K562 (cell line): Measurements from ENCODE around the gene CDC14B. TPM values are rescaled to one million over a fixed set of nuclear protein-coding genes. Genes with fewer than 3 reads are reported as not detected.

Experiments
- ATAC-seq: fragments of 200-7000 bp; cut with Tn5 transposase; 3 replicates; pipeline ENCODE4 v1.9.1; 2020; ENCODE audit warnings: moderate library complexity
- BruUV-seq: library from RNA; stranded (reverse); fragments of 400-500 nt; replicated peaks from 2 replicates; lab custom pipeline; 2021; lab: Mats Ljungman, UMichigan
- CTCF ChIA-PET: fragments of 300-600 bp; formaldehyde crosslinking; extraction: SDS; loops from one replicate; lab custom pipeline; 2021; ENCODE audit warnings: low intra/inter-chr PET ratio; lab: Yijun Ruan, JAX
- POLR2A ChIA-PET: fragments of 300-600, 350-650 bp; sonication (Branson Sonifier 250); formaldehyde crosslinking; extraction: SDS; loops from one replicate; lab custom pipeline; 2021; ENCODE audit warnings: antibody characterized with exemption, inconsistent platforms; lab: Yijun Ruan, JAX
- DNase-seq, 4 experiments: peaks; one replicate each; pipeline versions ENCODE4 v3.0.0 to v3.0.0-alpha.2; 2011 to 2018; ENCODE audit warnings: low spot score in 3 of 4, mixed read lengths in 3 of 4; ENCODE audit errors: extremely low read depth in 1 of 4
- FAIRE-seq: peaks from 2 replicates; lab custom pipeline; 2011; peaks lifted over from hg19 to GRCh38; lab: Jason Lieb, UNC
- H2AFZ ChIP-seq: 2 replicates; pipeline ENCODE4 v1.6.0; 2011; ENCODE audit warnings: low read depth, low read length, control low read depth, inconsistent platforms
- H3K27ac ChIP-seq: fragments of 200-600 bp; 3 replicates; pipeline ENCODE4 v1.8.0; 2011; ENCODE audit warnings: low read depth, mild to moderate bottlenecking, control low read depth, inconsistent platforms, low read length, moderate library complexity, mixed read lengths; ENCODE audit errors: extremely low read depth
- H3K27me3 ChIP-seq, 2 experiments: fragments of 300-600 bp in 1 of 2; 2 replicates in 1 of 2; 3 replicates in 1 of 2; pipeline versions ENCODE4 v1.6.0 to v1.8.0; 2011; ENCODE audit warnings: inconsistent platforms in 2 of 2, low read length in 2 of 2, mild to moderate bottlenecking in 1 of 2, mixed read lengths in 1 of 2, moderate library complexity in 1 of 2; ENCODE audit not compliant: control insufficient read depth in 2 of 2, insufficient read depth in 2 of 2
- H3K36me3 ChIP-seq: fragments of 300-600 bp; 3 replicates; pipeline ENCODE4 v1.8.0; 2011; ENCODE audit warnings: mild to moderate bottlenecking, low read length, inconsistent platforms; ENCODE audit not compliant: control insufficient read depth, insufficient read depth
- H3K4me1 ChIP-seq, 2 experiments: fragments of 200-600 bp in 1 of 2; replicated peaks in 1 of 2; 2 replicates in 1 of 2; 3 replicates in 1 of 2; pipeline versions ENCODE4 v1.5.1 to v1.8.0; 2011; ENCODE audit warnings: inconsistent platforms in 2 of 2, low read length in 2 of 2, mild to moderate bottlenecking in 1 of 2, mixed read lengths in 1 of 2, moderate library complexity in 1 of 2; ENCODE audit not compliant: control insufficient read depth in 2 of 2, insufficient read depth in 2 of 2
- H3K4me2 ChIP-seq: 2 replicates; pipeline ENCODE4 v1.6.1; 2011; ENCODE audit warnings: low read length, control low read depth, inconsistent platforms, mixed read lengths; ENCODE audit not compliant: insufficient read depth
- H3K4me3 ChIP-seq: fragments of 200-600 bp; sonication (generic), shearing (Covaris generic); 2 replicates; pipeline ENCODE4 v1.5.1; 2016; ENCODE audit warnings: control low read depth, inconsistent platforms
- H3K79me2 ChIP-seq: fragments of 200-600 bp; 3 replicates; pipeline ENCODE4 v1.8.0; 2011; ENCODE audit warnings: low read length, inconsistent platforms; ENCODE audit not compliant: control insufficient read depth, insufficient read depth
- H3K9ac ChIP-seq, 2 experiments: 2 replicates each; pipeline versions ENCODE4 v1.6.0 to v1.6.1; 2011; ENCODE audit warnings: low read depth in 2 of 2, low read length in 2 of 2, control low read depth in 1 of 2, inconsistent platforms in 1 of 2, mild to moderate bottlenecking in 1 of 2, mixed read lengths in 1 of 2; ENCODE audit not compliant: insufficient read depth in 1 of 2
- H3K9me1 ChIP-seq: one replicate; pipeline ENCODE4 v1.6.0; 2011; ENCODE audit warnings: inconsistent platforms, mild to moderate bottlenecking, low read length, moderate library complexity; ENCODE audit not compliant: control insufficient read depth, insufficient read depth
- H3K9me3 ChIP-seq: replicated peaks from 2 replicates; pipeline ENCODE4 v1.5.1; 2011; ENCODE audit warnings: low read depth, low read length, inconsistent platforms; ENCODE audit not compliant: control insufficient read depth, insufficient read depth
- H4K20me1 ChIP-seq: replicated peaks from 2 replicates; pipeline ENCODE4 v1.6.1; 2011; ENCODE audit warnings: low read length, inconsistent platforms, mixed read lengths; ENCODE audit not compliant: control insufficient read depth, insufficient read depth
- AFF4 ChIP-seq: sonication (generic); formaldehyde crosslinking; IDR thresholded peaks from 2 replicates; pipeline ENCODE4 v1.8.0; 2023; ENCODE audit warnings: mild to moderate bottlenecking, missing genetic modification reagents
- BHLHE40 ChIP-seq: IDR thresholded peaks from 2 replicates; pipeline ENCODE4 v1.6.1; 2011; ENCODE audit warnings: low read length, improper control_type of control experiment
- BMI1 ChIP-seq: fragments of 150-350 bp; IDR thresholded peaks from 2 replicates; pipeline ENCODE4 v1.6.1; 2014; ENCODE audit warnings: low read length
- BRD4 ChIP-seq: fragments of 200-600 bp; sonication (generic); IDR thresholded peaks from 2 replicates; pipeline ENCODE4 v1.6.1; 2017; ENCODE audit warnings: inconsistent platforms
- EP400 ChIP-seq: fragments of 450-650 bp; IDR thresholded peaks from 2 replicates; pipeline ENCODE4 v1.6.1; 2017; ENCODE audit warnings: antibody characterized with exemption, mild to moderate bottlenecking, moderate library complexity
- ESRRA ChIP-seq: fragments of 450-650 bp; IDR thresholded peaks from 2 replicates; pipeline ENCODE4 v1.6.1; 2014; ENCODE audit warnings: low read depth, mild to moderate bottlenecking, moderate library complexity, borderline replicate concordance
- HDAC1 ChIP-seq, 2 experiments: fragments of 450-650 bp; IDR thresholded peaks; 2 replicates each; pipeline ENCODE4 v1.6.1; 2016 to 2017; ENCODE audit warnings: inconsistent platforms in 1 of 2, mild to moderate bottlenecking in 1 of 2, moderate library complexity in 1 of 2
- JUND ChIP-seq, 2 experiments: IDR thresholded peaks; 2 replicates in 1 of 2; 3 replicates in 1 of 2; pipeline ENCODE4 v1.6.1; 2011; ENCODE audit warnings: borderline replicate concordance in 2 of 2, low read depth in 2 of 2, low read length in 2 of 2, improper control_type of control experiment in 1 of 2, missing biosample characterization in 1 of 2, missing genetic modification characterization in 1 of 2, missing genetic modification reagents in 1 of 2
- KAT2B ChIP-seq: IDR thresholded peaks from one replicate; pipeline ENCODE4 v1.6.1; 2012; ENCODE audit warnings: low read depth, mild to moderate bottlenecking, control low read depth, inconsistent platforms, low read length, moderate library complexity
- MAFF ChIP-seq: IDR thresholded peaks from 2 replicates; pipeline ENCODE4 v1.6.1; 2012; ENCODE audit warnings: low read length, improper control_type of control experiment
- MYC ChIP-seq, 2 experiments: fragments of 250-450 bp in 1 of 2; sonication (Bioruptor Pico) in 1 of 2; IDR thresholded peaks; 2 replicates each; pipeline versions ENCODE4 v1.5.1 to v1.6.1; 2012 to 2021; ENCODE audit warnings: low read depth in 2 of 2, borderline replicate concordance in 1 of 2, improper control_type of control experiment in 1 of 2, low read length in 1 of 2, mild to moderate bottlenecking in 1 of 2, moderate library complexity in 1 of 2
- NFIX ChIP-seq: fragments of 250-450 bp; sonication (Bioruptor Pico); IDR thresholded peaks from 2 replicates; pipeline ENCODE4 v1.4.0; 2020; ENCODE audit warnings: low read depth, mild to moderate bottlenecking, moderate library complexity
- PREB ChIP-seq: sonication (generic); formaldehyde crosslinking; IDR thresholded peaks from 2 replicates; pipeline ENCODE4 v1.8.1; 2023; ENCODE audit warnings: mild to moderate bottlenecking, missing genetic modification reagents
- TCF7 ChIP-seq: sonication (generic); IDR thresholded peaks from 2 replicates; pipeline ENCODE4 v1.6.1; 2016; ENCODE audit warnings: antibody characterized with exemption, borderline replicate concordance
- THRAP3 ChIP-seq: fragments of 450-650 bp; IDR thresholded peaks from 2 replicates; pipeline ENCODE4 v1.6.1; 2016; ENCODE audit warnings: mild to moderate bottlenecking, inconsistent platforms, borderline replicate concordance
- XRCC4 ChIP-seq: IDR thresholded peaks from one replicate; pipeline ENCODE4 v1.6.1; 2011; ENCODE audit not compliant: insufficient read depth, insufficient read length; ENCODE audit errors: extremely low read depth
- ZNF75A ChIP-seq: fragments of 450-650 bp; formaldehyde crosslinking; IDR thresholded peaks from 2 replicates; pipeline ENCODE4 v1.4.0; 2020; ENCODE audit warnings: mild to moderate bottlenecking
- WGBS: fragments of 100-300 bp; shearing (Covaris generic); methylation state at CpG from one replicate; pipeline ENCODE4 v1.1.6; 2016; ENCODE audit warnings: low coverage, mixed read lengths; ENCODE audit not compliant: insufficient coverage; ENCODE audit errors: missing lambda C conversion rate; 5-methylcytosine and 5-hydroxymethylcytosine counted together
- in situ Hi-C: fragments of 300-500 bp; cut with MboI; formaldehyde crosslinking; loops from 4 replicates; pipeline ENCODE4 v1.15.0; 2018; ENCODE audit warnings: inconsistent platforms, mixed read lengths
- intact Hi-C: fragments of 100-400 bp; cut with micrococcal nuclease; formaldehyde crosslinking; loops from 2 replicates; pipeline ENCODE4 v1.14.2; 2022
- polyA plus RNA-seq, 8 experiments: library from polyadenylated mRNA; depleted of rRNA in 4 of 8; stranded (reverse) in 5 of 8; unstranded in 3 of 8; fragments of >200 nt; fragmentation: Nextera tagmentation in 2 of 8; fragmentation: Illumina TruSeq in 1 of 8; extraction: Ambion mirVana in 2 of 8; extraction: Trizol in 1 of 8; gene quantifications; 2 replicates each; pipeline versions ENCODE4 v1.2.1 to v1.2.3, GENCODE V29; 2011 to 2014; ENCODE audit warnings: inconsistent platforms in 1 of 8, missing spikeins in 1 of 8
- total RNA-seq, 7 experiments: library from RNA; depleted of rRNA in 6 of 7; stranded (reverse); fragments of >200 nt in 6 of 7; fragmentation: Illumina TruSeq in 2 of 7; extraction: Trizol in 2 of 7; gene quantifications; 2 replicates each; pipeline versions ENCODE4 v1.2.1 to v1.2.3, GENCODE V29; 2011 to 2021; ENCODE audit warnings: low replicate concordance in 1 of 7

Gene CDC14B
- total and polyA plus RNA-seq, 9 of the 15 experiments (the other 6 are each of a cell fraction or from before 2014, with no cell fraction given), result 1.4 to 6.0 (median 3.8) TPM

- no peaks in the 10 kb centered on the region for H3K9me1 ChIP-seq
- intact Hi-C loops (loop anchor here (10.0 kb wide), 1 partner anchor 61 kb away; no protein-coding TSS in a partner anchor), in situ Hi-C loops (loop anchor here (25.0 kb wide), 1 partner anchor 218 kb away; no protein-coding TSS in a partner anchor)
- peak within 1 kb of the TSS; percentile 91 for H3K4me2 ChIP-seq
- no peaks in the 10 kb centered on the region for H4K20me1 ChIP-seq
- H3K9me3 ChIP-seq, result no peaks in the 10 kb centered on the region
- H3K4me3 ChIP-seq, result peak within 1 kb of the TSS; percentile 70
- 1% methylated on average over 26 of the region's 57 CpGs for WGBS
- H3K27ac ChIP-seq, result peak within 1 kb of the TSS; percentile 76
- DNase-seq (peak; percentile 84 to 87 (median 86)), FAIRE-seq (no peak), ATAC-seq (peak; percentile 90)
- peak within 1 kb of the TSS; percentile 95 for H2AFZ ChIP-seq
- H3K27me3 ChIP-seq, result no peaks in the 10 kb centered on the region; a peak in 1 of 5 replicates
- H3K36me3 ChIP-seq, result peaks cover 18% of the 10 kb centered on the region; the same call in 2 of the 3 replicates
- no TSS peak for BruUV-seq
- no peaks in the 10 kb centered on the region; the same call in 2 of the 3 replicates for H3K79me2 ChIP-seq
- POLR2A ChIA-PET, result interaction anchor here (0.6 to 1.6 kb wide), 7 partner anchors 12 to 239 kb away, joined by 3 to 5 read pairs (median 4); no protein-coding TSS in a partner anchor
- peak within 1 kb of the TSS; percentile 80 to 95 for H3K9ac ChIP-seq
- peaks cover 5 to 12% of the 10 kb centered on the region in 2 experiments; a peak in 4 of 5 replicates for H3K4me1 ChIP-seq
- CTCF ChIA-PET, result no interaction called here
- TF ChIP-seq AFF4 (CRISPR knock-in tag) (no peak), ESRRA (no peak), PREB (CRISPR knock-in tag) (no peak), HDAC1 (IDR thresholded peaks at IDR 0.05) (peak in 1 of 2 experiments; percentile 4; a peak in 1 of 4 replicates), THRAP3 (no peak), EP400 (no peak; the same call in 1 of the 2 replicates), BHLHE40 (peak; percentile 63; the same call in 1 of the 2 replicates), XRCC4 (no peak), BRD4 (no peak), MAFF (no peak), TCF7 (no peak), NFIX (CRISPR knock-in tag) (no peak), JUND (IDR thresholded peaks at IDR 0.05; ENCODE audit: borderline replicate concordance, low read depth, low read length) (peak; percentile 26; the same call in 1 of the 2 replicates), JUND (tag; IDR thresholded peaks at IDR 0.05; ENCODE audit: borderline replicate concordance, low read depth, low read length) (no peak), KAT2B (no peak), MYC (IDR thresholded peaks at IDR 0.05; ENCODE audit: low read depth, low read length) (peak; percentile 6; the same call in 1 of the 2 replicates), MYC (CRISPR knock-in tag; IDR thresholded peaks at IDR 0.05; ENCODE audit: borderline replicate concordance, low read depth) (no peak), ZNF75A (CRISPR knock-in tag) (no peak), BMI1 (no peak)
Measured at GRCh38 chr9:96655198-96655851, 35.7 kb upstream of the CDC14B start, which contains the start of gene PRXL2C. Gene PRXL2C (minus strand): TSS chr9:96655317. CDS start chr9:96655281, 36 bp downstream.
